ENCODE data around the gene KCNAB3.

The KCNAB3 gene

GRCh38 chr17:7884581-7885366, 44.9 kb downstream of the KCNAB3 start:
- FAIRE-seq (no peak), DNase-seq (ENCODE audit: insufficient read length, low spot score) (no peak)
- TF ChIP-seq POLR2A (IDR thresholded peaks at IDR 0.05; ENCODE audit: low read depth, low read length), result peak; percentile 55; the same call in 1 of the 2 replicates

DNA sequence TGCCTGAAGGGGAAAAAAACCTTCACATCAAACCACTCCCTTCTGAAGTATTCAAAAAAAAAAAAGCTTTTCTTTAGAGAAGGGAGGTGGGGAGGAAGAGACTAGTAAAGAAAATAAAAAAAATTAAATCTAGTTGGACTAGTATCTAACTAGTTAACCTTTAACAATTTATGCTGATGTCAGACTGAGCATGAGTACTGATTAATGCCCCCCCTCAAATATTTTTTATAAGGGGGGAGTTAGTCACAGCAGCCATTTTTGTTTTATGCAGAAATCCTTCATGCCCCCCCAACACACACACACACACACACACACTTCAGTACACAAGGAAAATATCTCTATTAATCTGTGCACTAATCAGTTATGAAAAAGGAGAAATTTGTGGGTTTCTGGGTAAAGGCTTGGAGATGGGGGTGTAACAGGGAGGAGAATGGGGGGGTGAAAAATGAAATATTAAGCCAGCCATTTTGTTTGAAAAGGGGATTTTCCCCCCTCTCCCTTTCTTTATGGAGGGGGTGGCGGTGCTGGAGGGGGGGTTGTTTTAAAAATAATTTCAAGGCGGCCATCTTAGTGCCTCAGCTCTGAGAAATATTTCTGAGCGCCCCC, 45.8 kb downstream of the KCNAB3 start:
- TF ChIP-seq POLR2A (IDR thresholded peaks at IDR 0.05; ENCODE audit: low read depth, low read length), result no peak
- DNase-seq (ENCODE audit: insufficient read length, low spot score) (peak; percentile 37), FAIRE-seq (no peak)

DNA sequence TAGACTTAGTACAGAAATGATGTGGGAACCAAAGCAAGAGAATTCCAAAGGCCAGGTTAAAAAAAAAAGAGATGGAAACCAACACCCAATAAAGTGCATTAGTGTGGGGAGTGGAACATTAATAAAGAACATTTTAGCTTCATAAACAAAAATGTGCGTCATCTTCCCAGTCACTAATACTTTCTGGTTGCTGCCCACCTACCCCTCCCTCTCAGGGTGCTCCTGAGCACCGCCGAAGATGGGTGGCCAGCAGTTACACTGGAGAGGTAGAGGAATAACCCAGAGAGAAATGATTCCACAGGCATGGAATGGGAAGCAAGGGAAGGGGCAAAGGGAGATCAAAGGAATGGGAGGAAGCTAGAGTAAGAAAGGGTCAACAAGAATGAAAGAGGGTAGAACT, 47.0 kb downstream of the KCNAB3 start:
- no peak for FAIRE-seq
- TF ChIP-seq POLR2A (IDR thresholded peaks at IDR 0.05; ENCODE audit: low read depth, low read length), result no peak
- DNase-seq (ENCODE audit: insufficient read length, low spot score), result no peak

- FAIRE-seq (no peak), DNase-seq (ENCODE audit: insufficient read length, low spot score) (no peak)
- TF ChIP-seq POLR2A (IDR thresholded peaks at IDR 0.05; ENCODE audit: low read depth, low read length), result no peak
Measured at GRCh38 chr17:7882068-7882467, 47.6 kb downstream of the KCNAB3 start.

- DNase-seq (ENCODE audit: insufficient read length, low spot score) (no peak), FAIRE-seq (no peak)
- no peak for TF ChIP-seq POLR2A (IDR thresholded peaks at IDR 0.05; ENCODE audit: low read depth, low read length)
Measured at GRCh38 chr17:7881276-7882054, 48.2 kb downstream of the KCNAB3 start.

DNA sequence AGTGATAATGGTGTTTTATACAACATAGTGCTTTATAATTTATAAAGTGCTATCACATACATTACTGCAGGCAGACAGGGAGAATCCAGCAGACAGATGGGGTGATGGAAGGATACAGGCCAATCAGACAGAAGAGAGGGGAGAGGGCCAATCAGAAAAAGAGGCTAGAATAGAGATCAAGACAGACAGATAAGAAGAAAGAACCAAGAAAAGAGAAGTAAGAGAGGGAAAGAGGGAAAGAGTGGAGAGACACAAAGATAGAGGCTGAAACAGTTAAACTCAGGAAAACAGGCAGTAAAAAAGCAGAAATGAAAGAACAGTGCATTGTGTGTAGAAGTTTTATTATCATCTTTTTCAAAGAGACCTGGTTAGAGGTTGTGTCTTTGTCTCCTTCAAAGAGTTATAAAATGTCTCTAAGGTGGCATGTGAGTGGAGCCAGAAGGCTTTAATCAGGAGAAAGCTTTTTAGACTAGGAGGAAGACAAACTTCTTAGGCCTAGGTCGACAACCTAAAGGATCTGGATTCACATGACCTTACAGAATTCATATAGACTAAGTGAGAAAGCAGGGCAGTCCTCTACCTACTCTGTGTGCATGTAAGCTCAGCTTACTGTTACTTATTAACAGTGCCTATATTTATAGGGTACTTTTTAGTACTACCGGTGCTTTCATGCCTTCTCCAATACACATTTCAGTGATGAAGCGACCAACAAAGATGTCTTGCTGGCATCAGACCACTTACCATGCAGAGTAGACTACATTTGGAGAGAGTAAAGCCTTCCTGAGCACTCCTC, 49.4 kb downstream of the KCNAB3 start:
- FAIRE-seq, result no peak
- no peak for DNase-seq (ENCODE audit: insufficient read length, low spot score)
- no peak for TF ChIP-seq POLR2A (IDR thresholded peaks at IDR 0.05; ENCODE audit: low read depth, low read length)

GRCh38 chr17:7878234-7878633, 51.4 kb downstream of the KCNAB3 start:
- TF ChIP-seq POLR2A (IDR thresholded peaks at IDR 0.05; ENCODE audit: low read depth, low read length), result no peak
- no peak for FAIRE-seq
- DNase-seq (ENCODE audit: insufficient read length, low spot score), result no peak

GRCh38 chr17:7875804-7876370, 53.8 kb downstream of the KCNAB3 start:
- DNase-seq (ENCODE audit: insufficient read length, low spot score) (no peak), FAIRE-seq (peak; percentile 38)
- TF ChIP-seq POLR2A (IDR thresholded peaks at IDR 0.05; ENCODE audit: low read depth, low read length), result no peak

GRCh38 chr17:7873051-7873450, 56.6 kb downstream of the KCNAB3 start:
- no peak for TF ChIP-seq POLR2A (IDR thresholded peaks at IDR 0.05; ENCODE audit: low read depth, low read length)
- DNase-seq (ENCODE audit: insufficient read length, low spot score), result no peak
- no peak for FAIRE-seq

Data from H54 (cell line).